Urothelium cell line (cell line): ENCODE measurements around the gene IGIP.
A peak's percentile ranks its signal among the peaks of the same experiment; 100 is the strongest.

Experiments
- DNase-seq: peaks from one replicate; pipeline ENCODE4 v3.0.0; 2011; ENCODE audit warnings: low spot score, mixed read lengths
- FAIRE-seq: peaks from 2 replicates; lab custom pipeline; 2011; peaks lifted over from hg19 to GRCh38; lab: Jason Lieb, UNC

The IGIP gene

DNA sequence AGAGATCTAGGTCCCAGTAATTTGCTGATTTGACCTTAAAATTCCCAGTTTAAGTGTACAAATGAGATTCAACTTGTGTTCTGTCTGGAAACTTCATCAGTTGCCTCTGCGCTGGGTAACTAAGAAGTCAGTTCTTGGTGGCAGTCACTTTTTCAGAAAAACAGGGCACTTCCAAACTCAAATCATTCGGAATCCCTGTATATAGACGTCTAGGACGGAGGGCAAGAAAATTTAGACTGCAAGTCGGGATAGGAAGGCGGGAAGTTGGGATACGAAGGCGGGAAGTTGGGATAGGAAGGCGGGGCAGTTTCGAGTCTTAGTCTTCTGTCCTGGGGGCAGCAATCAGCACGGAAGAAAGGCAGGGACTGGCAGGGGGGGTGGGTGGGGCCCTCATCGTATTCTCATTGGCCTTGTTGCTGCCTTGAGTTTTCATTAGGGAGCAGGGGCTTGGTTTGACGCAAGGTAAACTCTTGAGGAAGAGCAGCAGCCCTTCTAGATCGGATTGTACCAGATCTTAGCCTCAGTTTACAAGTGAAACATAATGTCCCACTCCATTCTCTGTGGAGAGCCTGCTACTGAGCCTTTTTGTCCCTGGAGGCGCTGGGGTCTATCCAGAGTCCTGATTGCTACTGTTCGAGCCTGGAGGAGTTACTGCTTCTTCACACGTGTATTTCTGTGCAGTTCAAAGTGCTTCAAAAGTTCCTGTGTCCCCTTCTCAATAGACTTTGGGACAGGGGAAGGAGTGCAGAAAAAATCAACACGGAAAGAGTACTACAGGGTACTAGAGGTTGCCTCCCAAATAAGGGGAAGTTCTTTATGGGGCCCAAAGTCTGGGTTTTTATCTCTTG is 14.5 kb upstream of the IGIP start:
- no peak for DNase-seq
- no peak for FAIRE-seq

- FAIRE-seq (no peak), DNase-seq (no peak)
These were observed 13.7 kb upstream of the IGIP start for GRCh38 chr5:140111859-140112551.

- FAIRE-seq (no peak), DNase-seq (peak; percentile 8)
These were observed 13.0 kb upstream of the IGIP start for GRCh38 chr5:140112685-140113179.

- no peak for FAIRE-seq
- DNase-seq = peak; percentile 14
These were observed 12.5 kb upstream of the IGIP start for GRCh38 chr5:140113180-140113698.

- DNase-seq (peak; percentile 92), FAIRE-seq (no peak)
These were observed 12.0 kb upstream of the IGIP start, which contains the start of gene PURA for GRCh38 chr5:140113699-140114263. TSS of gene PURA (plus strand) at chr5:140114109. CDS start at chr5:140114182, 73 bp downstream.

GRCh38 chr5:140114341-140115185 is 11.2 kb upstream of the IGIP start:
- no peak for FAIRE-seq
- DNase-seq = peak; percentile 21

GRCh38 chr5:140115186-140115500 is 10.6 kb upstream of the IGIP start:
- no peak for FAIRE-seq
- no peak for DNase-seq

- no peak for DNase-seq
- FAIRE-seq = no peak
These were observed 9.0 kb upstream of the IGIP start for GRCh38 chr5:140116716-140117115.

DNA sequence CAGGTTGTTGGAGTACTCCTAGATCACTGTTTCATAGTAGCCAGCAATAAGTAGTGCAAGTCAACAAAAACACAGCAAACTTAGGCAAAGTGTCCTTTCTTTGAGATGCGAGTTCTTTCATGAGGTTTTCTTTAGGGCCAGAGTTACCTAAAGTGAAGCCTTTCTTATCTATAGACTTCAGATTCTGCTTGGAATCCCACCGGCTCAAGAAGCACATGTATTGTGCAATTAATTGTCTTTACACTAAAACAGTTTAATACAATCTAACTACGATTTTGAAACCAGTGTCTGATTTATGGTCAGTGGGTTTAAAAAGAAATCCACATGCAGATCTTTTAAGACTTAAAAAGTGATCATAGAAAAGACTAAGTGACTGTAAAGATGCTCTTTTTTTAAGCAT is 8.2 kb upstream of the IGIP start:
- DNase-seq (no peak), FAIRE-seq (no peak)

DNA sequence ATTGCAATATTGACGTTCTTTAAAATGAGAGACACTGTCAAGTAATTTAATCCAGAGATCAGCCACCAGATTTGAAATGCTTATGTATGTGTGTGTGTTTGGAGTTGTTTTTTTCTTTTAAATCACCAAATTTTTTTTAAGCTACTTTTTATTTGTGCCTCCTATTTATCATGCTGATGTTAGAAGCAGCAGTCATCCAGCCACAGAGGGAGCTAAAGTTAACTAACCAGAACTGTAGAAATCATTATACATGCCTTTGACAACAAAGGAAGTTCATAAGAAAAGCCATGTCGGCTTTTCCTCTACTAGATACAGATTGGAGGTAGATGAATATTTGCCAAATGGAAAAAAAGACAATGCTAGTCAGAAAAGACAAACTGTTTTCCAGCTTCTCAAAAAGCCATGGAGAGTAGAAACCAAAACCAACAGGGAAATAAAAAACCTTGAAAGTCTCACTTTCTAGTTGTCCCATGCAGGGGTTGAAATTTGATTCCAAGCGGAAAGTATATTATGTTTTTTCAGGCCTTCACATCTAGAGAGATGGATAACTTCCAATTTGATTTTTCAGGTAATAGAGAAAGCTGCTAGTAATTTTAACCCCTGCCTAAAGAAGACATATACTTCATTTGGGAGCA is 7.3 kb upstream of the IGIP start:
- no peak for FAIRE-seq
- no peak for DNase-seq

DNA sequence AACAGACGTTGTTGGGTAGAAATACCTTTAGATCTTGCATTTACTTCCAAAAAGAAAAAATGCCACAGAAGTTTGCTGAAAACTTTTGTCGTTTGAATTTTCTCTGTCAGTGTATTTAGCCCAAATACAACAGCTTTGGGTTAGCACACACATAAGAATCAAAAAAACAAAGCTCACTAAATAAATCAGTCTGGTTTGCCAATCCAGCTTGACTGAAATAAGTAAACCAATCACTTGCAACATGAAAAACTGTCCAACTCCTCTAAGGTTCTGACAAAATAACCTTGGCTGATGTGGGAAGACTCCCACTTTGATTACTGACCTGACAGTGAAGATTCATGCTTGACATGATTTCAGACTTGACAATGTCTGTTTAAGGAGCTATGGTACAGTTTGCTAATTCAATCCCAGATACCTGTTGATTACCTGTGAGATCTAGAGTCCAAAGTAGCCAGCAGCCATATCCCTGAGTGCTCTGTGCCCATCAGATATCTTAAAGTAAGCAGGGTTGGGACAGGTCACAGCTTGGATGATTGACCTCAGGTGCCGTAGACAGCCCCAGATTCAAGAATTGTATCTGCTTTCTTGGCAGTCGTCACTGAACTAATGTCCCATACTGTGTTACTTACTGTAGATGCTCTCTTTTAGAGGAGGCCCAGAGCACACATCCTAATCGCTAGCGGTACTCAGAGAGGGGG is 727 bp downstream of the IGIP start:
- FAIRE-seq = no peak
- no peak for DNase-seq

DNA sequence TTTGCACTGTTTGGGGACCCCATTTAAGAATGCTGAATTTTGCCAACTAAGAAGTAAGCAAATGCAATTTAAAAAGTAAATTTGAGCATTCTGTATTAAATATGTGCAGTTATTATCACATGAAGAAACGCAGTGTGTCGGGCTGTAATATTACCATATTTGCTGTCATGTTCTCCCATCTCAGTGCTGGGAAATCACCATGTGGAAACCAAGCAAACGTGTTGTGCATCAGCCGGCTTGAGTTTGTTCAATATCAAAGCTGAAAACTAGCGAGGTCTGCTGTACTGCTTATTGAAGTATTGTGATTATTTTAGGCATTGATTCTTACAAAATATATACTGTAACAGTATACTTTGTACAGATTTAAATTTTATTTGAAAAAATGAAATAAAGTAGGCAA is 2.6 kb downstream of the IGIP start:
- FAIRE-seq = no peak

DNA sequence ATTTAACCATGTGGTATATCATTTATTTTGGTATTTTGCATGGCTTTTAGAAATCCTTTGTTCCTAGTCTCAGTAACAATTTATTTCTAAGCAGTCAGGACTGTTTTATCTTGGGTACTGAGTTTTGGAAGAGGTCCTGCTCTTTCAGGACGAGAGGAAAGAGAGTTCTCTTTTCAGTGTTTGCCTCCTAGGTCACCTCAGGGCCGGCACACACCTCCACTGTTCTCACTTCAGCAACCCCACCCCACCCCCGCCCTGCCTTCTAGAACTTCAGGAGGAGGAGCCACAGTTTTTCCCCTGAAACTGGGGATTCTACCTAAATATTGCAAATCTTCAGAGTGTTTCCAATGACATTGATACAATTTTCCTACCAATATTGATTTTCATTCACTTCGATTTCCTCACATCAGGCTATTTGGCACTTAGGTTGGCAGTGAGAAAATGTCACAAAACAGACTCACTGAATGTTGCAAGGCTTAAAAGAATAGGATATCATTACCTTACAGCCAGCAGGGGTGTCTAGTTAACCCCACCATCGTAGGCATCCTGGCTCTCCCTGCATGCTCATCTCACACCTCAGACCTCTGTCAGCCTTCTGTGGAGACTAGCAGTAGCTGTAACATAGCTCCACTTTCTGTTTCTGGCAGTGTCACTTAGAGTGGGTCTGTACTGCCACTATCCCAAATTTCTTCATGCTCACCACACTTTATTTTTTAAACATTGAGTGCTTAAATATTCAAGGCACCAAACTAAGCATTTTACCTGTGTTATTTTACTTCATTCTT is 5.4 kb downstream of the IGIP start:
- FAIRE-seq (no peak), DNase-seq (no peak)

More for the DNA sequence above, 2.6 kb downstream of the IGIP start:
- DNase-seq = no peak

DNA sequence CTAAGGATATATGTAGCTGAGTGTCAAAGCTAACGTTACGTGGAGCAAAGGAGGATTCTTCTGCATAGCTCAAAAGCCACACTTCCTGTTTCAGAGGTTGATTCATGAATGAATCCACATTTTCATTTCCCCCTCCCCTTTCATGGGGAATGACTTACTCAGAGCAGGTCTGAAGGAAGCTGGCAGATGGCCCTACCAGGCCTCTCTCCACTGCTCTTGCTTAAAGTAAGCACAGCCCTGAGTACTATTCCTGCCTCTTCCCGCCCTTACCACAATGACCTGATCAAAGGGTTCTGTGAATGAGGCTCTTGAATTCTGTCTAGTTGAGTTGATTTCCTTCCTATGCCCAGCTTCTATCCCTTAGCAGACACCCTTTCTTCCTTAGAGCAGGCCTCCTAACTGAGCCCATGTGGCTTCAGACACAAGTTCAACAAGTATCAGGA is 6.3 kb downstream of the IGIP start:
- no peak for FAIRE-seq
- peak; percentile 71 for DNase-seq

- DNase-seq = no peak
- no peak for FAIRE-seq
These were observed 7.9 kb downstream of the IGIP start for GRCh38 chr5:140133514-140134167.

GRCh38 chr5:140134277-140134935 is 8.7 kb downstream of the IGIP start:
- FAIRE-seq (no peak), DNase-seq (no peak)

- no peak for FAIRE-seq
- no peak for DNase-seq
These were observed 9.4 kb downstream of the IGIP start for GRCh38 chr5:140135127-140135526.

DNA sequence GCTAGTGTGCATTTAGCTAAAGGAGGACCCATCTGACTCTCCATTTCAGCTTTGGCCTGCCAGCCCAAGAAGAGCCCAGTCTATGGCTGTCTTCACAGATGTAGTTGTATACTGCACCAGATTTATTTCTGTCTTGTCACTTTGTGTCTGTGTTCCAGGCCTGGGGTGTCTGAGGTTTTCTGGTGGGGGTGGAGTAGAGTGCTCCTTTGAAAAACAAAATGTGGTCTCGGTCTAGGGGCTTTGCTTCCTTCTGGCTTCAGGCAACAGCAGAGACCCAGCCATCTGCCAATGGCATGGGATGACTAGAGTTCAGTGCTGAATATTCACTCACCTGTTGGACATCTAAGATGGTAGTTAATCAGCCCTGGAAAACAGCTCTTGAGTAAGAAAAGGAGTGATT is 10.9 kb downstream of the IGIP start:
- no peak for FAIRE-seq

More for the DNA sequence above, 10.9 kb downstream of the IGIP start:
- no peak for DNase-seq
